HepG2 (cell line): ENCODE measurements around the gene SPAG7. TPM values are rescaled to one million over a fixed set of nuclear protein-coding genes. Genes with fewer than 3 reads are reported as not detected.

Source experiments
- ATAC-seq: fragments of 200-7000 bp; cut with Tn5 transposase; 3 replicates; pipeline ENCODE4 v1.9.1; 2020; ENCODE audit warnings: mild to moderate bottlenecking, moderate library complexity
- BruUV-seq: library from RNA; stranded (reverse); fragments of 400-500 nt; replicated peaks from 2 replicates; lab custom pipeline; 2021; lab: Mats Ljungman, UMichigan
- CTCF ChIA-PET: fragments of 300-600 bp; formaldehyde crosslinking; extraction: SDS; loops from one replicate; lab custom pipeline; 2021; ENCODE audit warnings: low total read pairs, inconsistent platforms, low intra/inter-chr PET ratio; lab: Yijun Ruan, JAX
- POLR2A ChIA-PET: fragments of 350-600 bp; sonication (Branson Sonifier 250); formaldehyde crosslinking; loops from one replicate; lab custom pipeline; 2020; ENCODE audit warnings: antibody characterized with exemption, inconsistent platforms; lab: Yijun Ruan, JAX
- DNase-seq: peaks from one replicate; pipeline ENCODE4 v3.0.0-alpha.2; 2015; ENCODE audit warnings: low spot score
- FAIRE-seq: peaks from 3 replicates; lab custom pipeline; 2011; peaks lifted over from hg19 to GRCh38; lab: Jason Lieb, UNC
- H2AFZ ChIP-seq: one replicate; pipeline ENCODE4 v1.6.1; 2011; ENCODE audit warnings: low read length, inconsistent platforms
- H3K27ac ChIP-seq: fragments of 300-600 bp; 3 replicates; pipeline ENCODE4 v1.8.0; 2011; ENCODE audit warnings: mixed run types, mild to moderate bottlenecking, mixed read lengths, low read length, inconsistent platforms; ENCODE audit not compliant: insufficient read depth; ENCODE audit errors: extremely low read length
- H3K27me3 ChIP-seq, 2 experiments: fragments of 200-600 bp in 1 of 2; 2 replicates in 1 of 2; 3 replicates in 1 of 2; pipeline versions ENCODE4 v1.6.0 to v1.8.0; 2011; ENCODE audit warnings: low read length in 2 of 2, mild to moderate bottlenecking in 2 of 2, moderate library complexity in 2 of 2, inconsistent platforms in 1 of 2; ENCODE audit not compliant: insufficient read depth in 2 of 2, control insufficient read depth in 1 of 2
- H3K36me3 ChIP-seq, 2 experiments: fragments of 200-600 bp in 1 of 2; replicated peaks in 1 of 2; 2 replicates in 1 of 2; 3 replicates in 1 of 2; pipeline versions ENCODE4 v1.5.1 to v1.8.0; 2011; ENCODE audit warnings: low read length in 2 of 2, inconsistent platforms in 1 of 2; ENCODE audit not compliant: insufficient read depth in 2 of 2, control insufficient read depth in 1 of 2
- H3K4me1 ChIP-seq: 2 replicates; pipeline ENCODE4 v1.5.1; 2012; ENCODE audit warnings: low read length, inconsistent platforms; ENCODE audit not compliant: insufficient read depth
- H3K4me2 ChIP-seq: 2 replicates; pipeline ENCODE4 v1.6.0; 2011; ENCODE audit warnings: low read depth, low read length, inconsistent platforms
- H3K4me3 ChIP-seq, 3 experiments: fragments of 200-600 bp in 1 of 3; sonication (generic), shearing (Covaris generic) in 1 of 3; replicated peaks in 1 of 3; 2 replicates each; pipeline ENCODE4 v1.5.1; 2011 to 2016; ENCODE audit warnings: low read length in 3 of 3, inconsistent platforms in 2 of 3, low read depth in 2 of 3, mild to moderate bottlenecking in 2 of 3, control low read depth in 1 of 3, mixed read lengths in 1 of 3; ENCODE audit not compliant: insufficient read depth in 1 of 3
- H3K79me2 ChIP-seq: one replicate; pipeline ENCODE4 v1.6.1; 2011; ENCODE audit warnings: low read length, inconsistent platforms; ENCODE audit not compliant: insufficient read depth
- H3K9ac ChIP-seq: 2 replicates; pipeline ENCODE4 v1.6.0; 2011; ENCODE audit warnings: mild to moderate bottlenecking, low read depth, low read length, inconsistent platforms; ENCODE audit not compliant: insufficient read depth
- H3K9me3 ChIP-seq: 2 replicates; pipeline ENCODE4 v1.5.1; 2012; ENCODE audit warnings: mild to moderate bottlenecking, low read length
- H4K20me1 ChIP-seq: 2 replicates; pipeline ENCODE4 v1.6.0; 2011; ENCODE audit warnings: inconsistent platforms, mild to moderate bottlenecking, low read length, moderate library complexity; ENCODE audit not compliant: insufficient read depth
- DZIP1 ChIP-seq: sonication (generic); formaldehyde crosslinking; IDR thresholded peaks from 2 replicates; pipeline ENCODE4 v1.5.0; 2020; ENCODE audit warnings: mild to moderate bottlenecking, missing genetic modification reagents
- FOXO1 ChIP-seq: sonication (generic); formaldehyde crosslinking; IDR thresholded peaks from 2 replicates; pipeline ENCODE4 v1.4.0; 2020; ENCODE audit warnings: missing genetic modification reagents
- HNRNPK ChIP-seq: fragments of 200-400 bp; formaldehyde crosslinking; IDR thresholded peaks from 2 replicates; pipeline ENCODE4 v1.6.1; 2018; ENCODE audit warnings: low read length, low read depth, moderate library complexity, mild to moderate bottlenecking; ENCODE audit not compliant: poor library complexity, severe bottlenecking
- NFE2L1 ChIP-seq: sonication (generic); formaldehyde crosslinking; IDR thresholded peaks from 2 replicates; pipeline ENCODE4 v1.4.0; 2020; ENCODE audit warnings: missing genetic modification reagents, mild to moderate bottlenecking, borderline replicate concordance
- PAWR ChIP-seq: sonication (generic); formaldehyde crosslinking; IDR thresholded peaks from 2 replicates; pipeline ENCODE4 v1.4.0; 2020; ENCODE audit warnings: missing genetic modification reagents, mild to moderate bottlenecking, borderline replicate concordance
- PAXIP1 ChIP-seq: sonication (generic); formaldehyde crosslinking; conservative IDR thresholded peaks from 2 replicates; pipeline ENCODE4 v1.4.0; 2020; ENCODE audit warnings: mild to moderate bottlenecking, missing genetic modification reagents, moderate library complexity
- PBX2 ChIP-seq: IDR thresholded peaks from 2 replicates; pipeline ENCODE4 v1.6.1; 2016; ENCODE audit warnings: control low read depth
- POLR2AphosphoS2 ChIP-seq: IDR thresholded peaks from 2 replicates; pipeline ENCODE4 v1.6.1; 2011; ENCODE audit warnings: low read depth, low read length, improper control_type of control experiment
- SETDB1 ChIP-seq: sonication (generic); formaldehyde crosslinking; IDR thresholded peaks from 2 replicates; pipeline ENCODE4 v1.5.1; 2020; ENCODE audit warnings: missing genetic modification reagents, mild to moderate bottlenecking, borderline replicate concordance
- ZBTB46 ChIP-seq: sonication (generic); formaldehyde crosslinking; IDR thresholded peaks from 2 replicates; pipeline ENCODE4 v1.4.0; 2020; ENCODE audit warnings: mild to moderate bottlenecking, missing genetic modification reagents, borderline replicate concordance
- ZNF256 ChIP-seq: sonication (generic); formaldehyde crosslinking; conservative IDR thresholded peaks from 2 replicates; pipeline ENCODE4 v1.4.0; 2020; ENCODE audit warnings: missing genetic modification reagents
- ZNF333 ChIP-seq: sonication (generic); formaldehyde crosslinking; IDR thresholded peaks from 2 replicates; pipeline ENCODE4 v1.4.0; 2020; ENCODE audit warnings: mild to moderate bottlenecking, missing genetic modification reagents, borderline replicate concordance
- ZNF335 ChIP-seq: sonication (generic); formaldehyde crosslinking; IDR thresholded peaks from 2 replicates; pipeline ENCODE4 v1.4.0; 2020; ENCODE audit warnings: missing genetic modification reagents
- ZNF740 ChIP-seq: sonication (generic); formaldehyde crosslinking; IDR thresholded peaks from 2 replicates; pipeline ENCODE4 v1.4.0; 2020; ENCODE audit warnings: missing genetic modification reagents
- WGBS: methylation state at CpG from one replicate; pipeline ENCODE4 v1.1.6; 2017; ENCODE audit warnings: low lambda C conversion rate; 5-methylcytosine and 5-hydroxymethylcytosine counted together
- in situ Hi-C: cut with HindIII; loops from 2 replicates; pipeline ENCODE4 v1.10.0; 2017; ENCODE audit warnings: low pct_unique_long_range_greater_than_20kb; ENCODE audit not compliant: extremely low pct_ligation_motif_present
- intact Hi-C: fragments of 100-400 bp; cut with micrococcal nuclease; formaldehyde crosslinking; loops from one replicate; pipeline ENCODE4 v1.10.0; 2022; ENCODE audit not compliant: unreplicated experiment
- polyA plus RNA-seq, 8 experiments: library from polyadenylated mRNA; depleted of rRNA in 3 of 8; stranded (reverse) in 7 of 8; unstranded in 1 of 8; fragments of >200 nt; fragmentation: Illumina TruSeq in 4 of 8; extraction: Trizol in 4 of 8; gene quantifications; 2 replicates each; pipeline versions ENCODE4 v1.2.1 to v1.2.3, GENCODE V29; 2011 to 2016; ENCODE audit warnings: low read depth in 4 of 8, missing spikeins in 1 of 8, mixed read lengths in 1 of 8; ENCODE audit not compliant: insufficient read depth in 1 of 8
- total RNA-seq, 5 experiments: library from RNA; depleted of rRNA; stranded (reverse); fragments of >200 nt; fragmentation: Illumina TruSeq; extraction: Trizol; gene quantifications; 2 replicates each; pipeline ENCODE4 v1.2.3, GENCODE V29; 2016; ENCODE audit warnings: low read depth in 1 of 5

The SPAG7 gene
- total and polyA plus RNA-seq, 2 of the 13 experiments (the other 11 are each of a cell fraction or from before 2014, with no cell fraction given) = 51.0 to 59.0 TPM

GRCh38 chr17:4933646-4934045 is 34.0 kb downstream of the SPAG7 start:
- POLR2A ChIA-PET = interaction anchor here (0.8 to 1.5 kb wide), 5 partner anchors 14 to 34 kb away, joined by 3 to 11 read pairs (median 4); partner anchors contain the start of genes ENO3, PFN1 and SPAG7
- in situ Hi-C loops = no loop called here
- H3K4me3 ChIP-seq = no peak overlapping the region
- DNase-seq (no peak), ATAC-seq (no peak), FAIRE-seq (no peak)
- peak overlapping the region; percentile 69 for H3K4me2 ChIP-seq
- no peak overlapping the region for H2AFZ ChIP-seq
- no peaks in the 10 kb centered on the region for H4K20me1 ChIP-seq
- peaks cover 0 to 13% of the 10 kb centered on the region in 2 experiments; a peak in 3 of 5 replicates for H3K36me3 ChIP-seq
- H3K4me1 ChIP-seq = peaks cover 19% of the 10 kb centered on the region
- intact Hi-C loops = loop anchor here (1.0 kb wide), 1 partner anchor 24 kb away; no protein-coding TSS in a partner anchor
- CTCF ChIA-PET = interaction anchor here (2.0 kb wide), 1 partner anchor 24 kb away, joined by 10 read pairs; no protein-coding TSS in a partner anchor
- no peak overlapping the region for H3K27ac ChIP-seq
- H3K27me3 ChIP-seq = no peaks in the 10 kb centered on the region
- BruUV-seq = no TSS peak
- peaks cover 8% of the 10 kb centered on the region for H3K79me2 ChIP-seq
- 82% methylated on average over 12 of the region's 16 CpGs for WGBS
- H3K9ac ChIP-seq = no peak overlapping the region
- H3K9me3 ChIP-seq = no peaks in the 10 kb centered on the region
- no peak for TF ChIP-seq PBX2
- no peak for TF ChIP-seq DZIP1 (CRISPR knock-in tag)
- TF ChIP-seq SETDB1 (CRISPR knock-in tag) = no peak
- TF ChIP-seq FOXO1 = no peak
- TF ChIP-seq ZNF335 (CRISPR knock-in tag) = no peak
- no peak for TF ChIP-seq PAWR (CRISPR knock-in tag)
- no peak for TF ChIP-seq PAXIP1 (CRISPR knock-in tag)
- no peak for TF ChIP-seq ZNF740 (CRISPR knock-in tag)
- TF ChIP-seq ZNF333 (CRISPR knock-in tag) = no peak
- TF ChIP-seq HNRNPK = no peak
- no peak for TF ChIP-seq ZBTB46 (CRISPR knock-in tag)
- no peak for TF ChIP-seq NFE2L1
- no peak for TF ChIP-seq POLR2AphosphoS2
- no peak for TF ChIP-seq ZNF256
